Neural crest cell (in vitro differentiated cells): Measurements from ENCODE around the gene NALF2. TPM values are rescaled to one million over a fixed set of nuclear protein-coding genes. Genes with fewer than 3 reads are reported as not detected.

Experiments used
- DNase-seq: peaks from one replicate; pipeline ENCODE4 v3.0.0; 2021; ENCODE audit warnings: low read depth, mixed read lengths, low spot score
- H3K27ac Mint-ChIP-seq: one replicate; pipeline ENCODE4 v1.8.0; 2021; ENCODE audit warnings: mild to moderate bottlenecking, mixed read lengths; ENCODE audit not compliant: unreplicated experiment
- H3K27me3 Mint-ChIP-seq: 2 replicates; pipeline ENCODE4 v1.8.0; 2021; ENCODE audit warnings: low read depth, mild to moderate bottlenecking, mixed read lengths
- H3K36me3 Mint-ChIP-seq: 2 replicates; pipeline ENCODE4 v1.8.0; 2021; ENCODE audit warnings: low read depth, mild to moderate bottlenecking, mixed read lengths
- H3K4me1 Mint-ChIP-seq: 2 replicates; pipeline ENCODE4 v1.8.0; 2021; ENCODE audit warnings: mixed read lengths
- H3K4me3 Mint-ChIP-seq: one replicate; pipeline ENCODE4 v1.8.0; 2021; ENCODE audit warnings: mild to moderate bottlenecking, mixed read lengths
- H3K9me3 Mint-ChIP-seq: 2 replicates; pipeline ENCODE4 v1.8.0; 2021; ENCODE audit warnings: mixed read lengths
- CTCF ChIP-seq: fragments of 200-600 bp; sonication (generic); conservative IDR thresholded peaks from 2 replicates; pipeline ENCODE4 v1.5.0; 2021; ENCODE audit warnings: antibody characterized with exemption, mild to moderate bottlenecking
- total RNA-seq: library from RNA; stranded (reverse); gene quantifications from 2 replicates; pipeline ENCODE4 v1.2.1, GENCODE V29; 2021

Gene NALF2
- total RNA-seq, 1 donor from 2014 or later, result 5.7 TPM

GRCh38 chrX:69552512-69552911, 48.4 kb downstream of the NALF2 start:
- no peak for TF ChIP-seq CTCF
- H3K36me3 Mint-ChIP-seq, result peaks cover 3% of the 10 kb centered on the region

More at GRCh38 chrX:69552512-69552911, 48.4 kb downstream of the NALF2 start:
- Mint-ChIP-seq H3K9me3 (peaks cover 17% of the 10 kb centered on the region), H3K27me3 (no peaks in the 10 kb centered on the region), H3K4me3 (no peak overlapping the region), H3K4me1 (peaks cover 21% of the 10 kb centered on the region), H3K27ac (no peak overlapping the region)
- no peak for DNase-seq

Other genes starting within 250 kb of the NALF2 start
- 1.8 and 2.5 TPM in 2 replicates for gene EDA, start 111.8 kb downstream of the NALF2 start, total RNA-seq